HEK293 (cell line): ENCODE measurements around the gene FEV.

ENCODE experiments used
- CTCF ChIA-PET: fragments of 350-600 bp; formaldehyde crosslinking; extraction: SDS; loops from one replicate; lab custom pipeline; 2021; ENCODE audit warnings: antibody characterized with exemption; lab: Yijun Ruan, JAX
- POLR2A ChIA-PET: fragments of 300-600 bp; formaldehyde crosslinking; extraction: SDS; loops from one replicate; lab custom pipeline; 2020; ENCODE audit warnings: antibody characterized with exemption, inconsistent platforms; lab: Yijun Ruan, JAX
- H3K27ac ChIP-seq: fragments of 200-500 bp; sonication (Bioruptor generic); 2 replicates; pipeline ENCODE4 v1.5.1; 2014; ENCODE audit warnings: low read depth, low read length, control low read depth, inconsistent platforms; ENCODE audit errors: extremely low read depth
- H3K36me3 ChIP-seq, 2 experiments: fragments of 200-500 bp in 1 of 2; sonication (Bioruptor generic) in 1 of 2; 1 replicate in 1 of 2; 2 replicates in 1 of 2; pipeline ENCODE4 v1.5.1; 2014 to 2017; ENCODE audit warnings: inconsistent platforms in 2 of 2, low read length in 2 of 2; ENCODE audit not compliant: control insufficient read depth in 2 of 2, insufficient read depth in 1 of 2
- H3K4me1 ChIP-seq: fragments of 200-500 bp; sonication (Bioruptor generic); 2 replicates; pipeline ENCODE4 v1.5.1; 2014; ENCODE audit warnings: mild to moderate bottlenecking, low read length, inconsistent platforms; ENCODE audit not compliant: control insufficient read depth, insufficient read depth
- H3K4me3 ChIP-seq: 2 replicates; pipeline ENCODE4 v1.5.1; 2011; ENCODE audit warnings: low read depth, mild to moderate bottlenecking, control low read depth, low read length, moderate library complexity
- H3K9me3 ChIP-seq: fragments of 200-500 bp; sonication (Bioruptor generic); 2 replicates; pipeline ENCODE4 v1.5.1; 2014; ENCODE audit warnings: low read depth, low read length, inconsistent platforms; ENCODE audit not compliant: control insufficient read depth, insufficient read depth
- BCL11A ChIP-seq: fragments of 450-650 bp; formaldehyde crosslinking; IDR thresholded peaks from 2 replicates; pipeline ENCODE4 v1.5.1; 2016; ENCODE audit warnings: low read depth, missing biosample characterization, missing genetic modification characterization
- FEZF1 ChIP-seq: fragments of 450-650 bp; formaldehyde crosslinking; IDR thresholded peaks from 2 replicates; pipeline ENCODE4 v1.5.1; 2016; ENCODE audit warnings: missing biosample characterization, missing genetic modification characterization
- GLI2 ChIP-seq: fragments of 450-650 bp; formaldehyde crosslinking; IDR thresholded peaks from 2 replicates; pipeline ENCODE4; 2017; ENCODE audit warnings: missing biosample characterization, missing genetic modification characterization, low read depth, borderline replicate concordance
- KLF9 ChIP-seq: fragments of 450-650 bp; formaldehyde crosslinking; IDR thresholded peaks from 2 replicates; pipeline ENCODE4 v1.5.1; 2016; ENCODE audit warnings: missing biosample characterization, missing genetic modification characterization, low read depth
- SETDB1 ChIP-seq: IDR thresholded peaks from one replicate; pipeline ENCODE4 v1.6.1; 2017; ENCODE audit warnings: mild to moderate bottlenecking, low read length, moderate library complexity, mixed read lengths; ENCODE audit not compliant: insufficient read length
- TCF7L2 ChIP-seq: IDR thresholded peaks from 2 replicates; pipeline ENCODE4 v1.6.1; 2011; ENCODE audit warnings: low read depth, mild to moderate bottlenecking, inconsistent platforms, low read length, moderate library complexity, borderline replicate concordance
- YY2 ChIP-seq: fragments of 450-650 bp; formaldehyde crosslinking; IDR thresholded peaks from 2 replicates; pipeline ENCODE4 v1.5.1; 2016; ENCODE audit warnings: missing biosample characterization, missing genetic modification characterization
- ZBTB1 ChIP-seq: fragments of 450-650 bp; formaldehyde crosslinking; IDR thresholded peaks from 2 replicates; pipeline ENCODE4 v1.5.1; 2016; ENCODE audit warnings: missing biosample characterization, missing genetic modification characterization
- ZBTB17 ChIP-seq: fragments of 450-650 bp; formaldehyde crosslinking; IDR thresholded peaks from 2 replicates; pipeline ENCODE4 v1.5.1; 2016; ENCODE audit warnings: missing biosample characterization, missing genetic modification characterization
- ZFP69B ChIP-seq: fragments of 450-650 bp; formaldehyde crosslinking; IDR thresholded peaks from 2 replicates; pipeline ENCODE4 v1.5.1; 2016; ENCODE audit warnings: missing biosample characterization, missing genetic modification characterization
- ZIC2 ChIP-seq: fragments of 450-650 bp; formaldehyde crosslinking; IDR thresholded peaks from 2 replicates; pipeline ENCODE4 v1.5.1; 2016; ENCODE audit warnings: missing biosample characterization, missing genetic modification characterization
- ZNF2 ChIP-seq: fragments of 450-650 bp; formaldehyde crosslinking; IDR thresholded peaks from 2 replicates; pipeline ENCODE4 v1.5.1; 2016; ENCODE audit warnings: missing biosample characterization, missing genetic modification characterization
- ZNF426 ChIP-seq: fragments of 450-650 bp; formaldehyde crosslinking; IDR thresholded peaks from 2 replicates; pipeline ENCODE4 v1.5.1; 2017; ENCODE audit warnings: missing biosample characterization, missing genetic modification characterization, mild to moderate bottlenecking, inconsistent platforms, moderate library complexity
- ZNF555 ChIP-seq: fragments of 450-650 bp; formaldehyde crosslinking; conservative IDR thresholded peaks from 2 replicates; pipeline ENCODE4 v1.5.1; 2017; ENCODE audit warnings: missing biosample characterization, mild to moderate bottlenecking, missing genetic modification characterization, inconsistent platforms
- ZNF600 ChIP-seq: fragments of 450-650 bp; formaldehyde crosslinking; IDR thresholded peaks from 2 replicates; pipeline ENCODE4 v1.5.1; 2016; ENCODE audit warnings: missing biosample characterization, missing genetic modification characterization
- ZNF785 ChIP-seq: fragments of 450-650 bp; formaldehyde crosslinking; IDR thresholded peaks from 2 replicates; pipeline ENCODE4 v1.5.1; 2016; ENCODE audit warnings: missing biosample characterization, missing genetic modification characterization
- ZSCAN23 ChIP-seq: fragments of 450-650 bp; formaldehyde crosslinking; IDR thresholded peaks from 2 replicates; pipeline ENCODE4 v1.5.1; 2016; ENCODE audit warnings: missing biosample characterization, missing genetic modification characterization
- ZSCAN5A ChIP-seq: fragments of 450-650 bp; formaldehyde crosslinking; IDR thresholded peaks from 2 replicates; pipeline ENCODE4 v1.5.1; 2016; ENCODE audit warnings: missing biosample characterization, missing genetic modification characterization
- ZXDB ChIP-seq: fragments of 450-650 bp; formaldehyde crosslinking; IDR thresholded peaks from 2 replicates; pipeline ENCODE4 v1.5.1; 2016; ENCODE audit warnings: missing biosample characterization, missing genetic modification characterization
- TF ChIP-seq, protein P1 (sequence below): fragments of 450-650 bp; formaldehyde crosslinking; IDR thresholded peaks from 2 replicates; pipeline ENCODE4 v1.5.1; 2016; ENCODE audit warnings: missing biosample characterization, missing genetic modification characterization
- TF ChIP-seq, protein P2 (sequence below): fragments of 450-650 bp; IDR thresholded peaks from 2 replicates; pipeline ENCODE4 v1.5.1; 2018; ENCODE audit warnings: missing biosample characterization, missing genetic modification characterization
- TF ChIP-seq, protein P3 (sequence below): fragments of 450-650 bp; formaldehyde crosslinking; IDR thresholded peaks from 2 replicates; pipeline ENCODE4 v1.5.1; 2016; ENCODE audit warnings: missing biosample characterization, missing genetic modification characterization
- TF ChIP-seq, protein P4 (sequence below): fragments of 450-650 bp; formaldehyde crosslinking; IDR thresholded peaks from 2 replicates; pipeline ENCODE4 v1.5.1; 2016; ENCODE audit warnings: missing biosample characterization, missing genetic modification characterization
- TF ChIP-seq, protein P5 (sequence below): fragments of 450-650 bp; formaldehyde crosslinking; IDR thresholded peaks from 2 replicates; pipeline ENCODE4 v1.5.1; 2016; ENCODE audit warnings: missing biosample characterization, missing genetic modification characterization, borderline replicate concordance

FEV gene

GRCh38 chr2:219030177-219030940 lies 45.4 kb upstream of the FEV start:
- CTCF ChIA-PET = interaction anchor here (0.5 to 4.6 kb wide), 68 partner anchors 8 to 358 kb away, joined by 3 to 119 read pairs (median 4); partner anchors contain the start of gene CFAP65
- POLR2A ChIA-PET = interaction anchor here (1.0 kb wide), 1 partner anchor 124 kb away, joined by 5 read pairs; no protein-coding TSS in a partner anchor
- Histone ChIP-seq H3K4me1 (no peaks in the 10 kb centered on the region), H3K9me3 (no peaks in the 10 kb centered on the region), H3K36me3 (no peaks in the 10 kb centered on the region), H3K4me3 (no peak overlapping the region), H3K27ac (no peak overlapping the region)
- TF ChIP-seq, protein P1, sequence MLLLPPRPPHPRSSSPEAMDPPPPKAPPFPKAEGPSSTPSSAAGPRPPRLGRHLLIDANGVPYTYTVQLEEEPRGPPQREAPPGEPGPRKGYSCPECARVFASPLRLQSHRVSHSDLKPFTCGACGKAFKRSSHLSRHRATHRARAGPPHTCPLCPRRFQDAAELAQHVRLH = no peak
- TF ChIP-seq BCL11A (no peak), ZNF785 (tag by site-specific recombination) (no peak), ZNF555 (tag by site-specific recombination) (no peak), ZSCAN5A (tag by site-specific recombination) (no peak), FEZF1 (tag by site-specific recombination) (no peak), ZBTB17 (tag by site-specific recombination) (no peak), TCF7L2 (no peak), SETDB1 (no peak), ZNF600 (tag by site-specific recombination) (no peak), ZSCAN23 (no peak), ZXDB (tag by site-specific recombination) (no peak)
- TF ChIP-seq, protein P2, sequence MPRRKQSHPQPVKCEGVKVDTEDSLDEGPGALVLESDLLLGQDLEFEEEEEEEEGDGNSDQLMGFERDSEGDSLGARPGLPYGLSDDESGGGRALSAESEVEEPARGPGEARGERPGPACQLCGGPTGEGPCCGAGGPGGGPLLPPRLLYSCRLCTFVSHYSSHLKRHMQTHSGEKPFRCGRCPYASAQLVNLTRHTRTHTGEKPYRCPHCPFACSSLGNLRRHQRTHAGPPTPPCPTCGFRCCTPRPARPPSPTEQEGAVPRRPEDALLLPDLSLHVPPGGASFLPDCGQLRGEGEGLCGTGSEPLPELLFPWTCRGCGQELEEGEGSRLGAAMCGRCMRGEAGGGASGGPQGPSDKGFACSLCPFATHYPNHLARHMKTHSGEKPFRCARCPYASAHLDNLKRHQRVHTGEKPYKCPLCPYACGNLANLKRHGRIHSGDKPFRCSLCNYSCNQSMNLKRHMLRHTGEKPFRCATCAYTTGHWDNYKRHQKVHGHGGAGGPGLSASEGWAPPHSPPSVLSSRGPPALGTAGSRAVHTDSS (tag by site-specific recombination) = no peak
- TF ChIP-seq, protein P3, sequence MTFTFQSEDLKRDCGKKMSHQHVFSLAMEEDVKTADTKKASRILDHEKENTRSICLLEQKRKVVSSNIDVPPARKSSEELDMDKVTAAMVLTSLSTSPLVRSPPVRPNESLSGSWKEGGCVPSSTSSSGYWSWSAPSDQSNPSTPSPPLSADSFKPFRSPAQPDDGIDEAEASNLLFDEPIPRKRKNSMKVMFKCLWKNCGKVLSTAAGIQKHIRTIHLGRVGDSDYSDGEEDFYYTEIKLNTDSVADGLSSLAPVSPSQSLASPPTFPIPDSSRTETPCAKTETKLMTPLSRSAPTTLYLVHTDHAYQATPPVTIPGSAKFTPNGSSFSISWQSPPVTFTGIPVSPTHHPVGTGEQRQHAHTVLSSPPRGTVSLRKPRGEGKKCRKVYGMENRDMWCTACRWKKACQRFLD (tag by site-specific recombination) = no peak
- TF ChIP-seq, protein P4, sequence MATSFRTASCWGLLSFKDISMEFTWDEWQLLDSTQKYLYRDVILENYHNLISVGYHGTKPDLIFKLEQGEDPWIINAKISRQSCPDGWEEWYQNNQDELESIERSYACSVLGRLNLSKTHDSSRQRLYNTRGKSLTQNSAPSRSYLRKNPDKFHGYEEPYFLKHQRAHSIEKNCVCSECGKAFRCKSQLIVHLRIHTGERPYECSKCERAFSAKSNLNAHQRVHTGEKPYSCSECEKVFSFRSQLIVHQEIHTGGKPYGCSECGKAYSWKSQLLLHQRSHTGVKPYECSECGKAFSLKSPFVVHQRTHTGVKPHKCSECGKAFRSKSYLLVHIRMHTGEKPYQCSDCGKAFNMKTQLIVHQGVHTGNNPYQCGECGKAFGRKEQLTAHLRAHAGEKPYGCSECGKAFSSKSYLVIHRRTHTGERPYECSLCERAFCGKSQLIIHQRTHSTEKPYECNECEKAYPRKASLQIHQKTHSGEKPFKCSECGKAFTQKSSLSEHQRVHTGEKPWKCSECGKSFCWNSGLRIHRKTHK (tag by site-specific recombination) = no peak

GRCh38 chr2:219029829-219030165 lies 44.8 kb upstream of the FEV start:
- CTCF ChIA-PET = interaction anchor here (0.5 to 4.6 kb wide), 68 partner anchors 9 to 359 kb away, joined by 3 to 119 read pairs (median 5); partner anchors contain the start of gene CFAP65
- POLR2A ChIA-PET = interaction anchor here (1.0 kb wide), 1 partner anchor 125 kb away, joined by 5 read pairs; no protein-coding TSS in a partner anchor
- TF ChIP-seq ZNF2 = no peak
- peak; percentile 59; the same call in 1 of the 2 replicates for TF ChIP-seq KLF9 (tag by site-specific recombination)
- peak; percentile 53 for TF ChIP-seq ZIC2 (tag by site-specific recombination)
- TF ChIP-seq, protein P5, sequence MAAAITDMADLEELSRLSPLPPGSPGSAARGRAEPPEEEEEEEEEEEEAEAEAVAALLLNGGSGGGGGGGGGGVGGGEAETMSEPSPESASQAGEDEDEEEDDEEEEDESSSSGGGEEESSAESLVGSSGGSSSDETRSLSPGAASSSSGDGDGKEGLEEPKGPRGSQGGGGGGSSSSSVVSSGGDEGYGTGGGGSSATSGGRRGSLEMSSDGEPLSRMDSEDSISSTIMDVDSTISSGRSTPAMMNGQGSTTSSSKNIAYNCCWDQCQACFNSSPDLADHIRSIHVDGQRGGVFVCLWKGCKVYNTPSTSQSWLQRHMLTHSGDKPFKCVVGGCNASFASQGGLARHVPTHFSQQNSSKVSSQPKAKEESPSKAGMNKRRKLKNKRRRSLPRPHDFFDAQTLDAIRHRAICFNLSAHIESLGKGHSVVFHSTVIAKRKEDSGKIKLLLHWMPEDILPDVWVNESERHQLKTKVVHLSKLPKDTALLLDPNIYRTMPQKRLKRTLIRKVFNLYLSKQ (tag by site-specific recombination) = no peak
- TF ChIP-seq ZFP69B (tag by site-specific recombination) = no peak
- TF ChIP-seq ZNF426 (tag by site-specific recombination) = no peak
- no peak for TF ChIP-seq GLI2 (tag by site-specific recombination)
- no peak for TF ChIP-seq YY2 (tag by site-specific recombination)
- no peak for TF ChIP-seq ZBTB1 (tag by site-specific recombination)

More at GRCh38 chr2:219029829-219030165, 44.8 kb upstream of the FEV start:
- Histone ChIP-seq H3K4me1 (no peaks in the 10 kb centered on the region), H3K9me3 (no peaks in the 10 kb centered on the region), H3K4me3 (no peak overlapping the region), H3K27ac (no peak overlapping the region), H3K36me3 (no peaks in the 10 kb centered on the region)
